ENCODE data around the gene SLC25A10.

The SLC25A10 gene

GRCh38 chr17:81710514-81711308 is 1.4 kb upstream of the SLC25A10 start:
- Histone ChIP-seq H3K4me3 (ENCODE audit: low read depth, low read length) (no peak overlapping the region), H3K4me1 (ENCODE audit: control insufficient read depth, insufficient read depth, low read length) (peaks cover 9% of the 10 kb centered on the region; the same call in 1 of the 2 replicates)
- CTCF ChIA-PET = interaction anchor here (1.2 kb wide), 1 partner anchor 35 kb away, joined by 3 read pairs; no protein-coding TSS in a partner anchor
- no peak for TF ChIP-seq ZNF701 (tag by site-specific recombination; IDR thresholded peaks at IDR 0.05)
- peak; percentile 77 for TF ChIP-seq ZBTB17 (tag by site-specific recombination; IDR thresholded peaks at IDR 0.05)
- peak; percentile 61 for TF ChIP-seq ZNF600 (tag by site-specific recombination; IDR thresholded peaks at IDR 0.05)
- no peak for TF ChIP-seq ZNF155 (tag by site-specific recombination; IDR thresholded peaks at IDR 0.05)
- TF ChIP-seq ZNF510 (tag by site-specific recombination; IDR thresholded peaks at IDR 0.05; ENCODE audit: insufficient replicate concordance) = no peak
- 0 out of 2 replicates have a peak, but pooled peaks have one; percentile 23 for TF ChIP-seq ZNF10 (tag by site-specific recombination; IDR thresholded peaks at IDR 0.05)
- no peak for TF ChIP-seq KLF10 (tag by site-specific recombination; IDR thresholded peaks at IDR 0.05)
- TF ChIP-seq ZIC2 (tag by site-specific recombination; IDR thresholded peaks at IDR 0.05) = peak; percentile 97
- TF ChIP-seq, protein P1, sequence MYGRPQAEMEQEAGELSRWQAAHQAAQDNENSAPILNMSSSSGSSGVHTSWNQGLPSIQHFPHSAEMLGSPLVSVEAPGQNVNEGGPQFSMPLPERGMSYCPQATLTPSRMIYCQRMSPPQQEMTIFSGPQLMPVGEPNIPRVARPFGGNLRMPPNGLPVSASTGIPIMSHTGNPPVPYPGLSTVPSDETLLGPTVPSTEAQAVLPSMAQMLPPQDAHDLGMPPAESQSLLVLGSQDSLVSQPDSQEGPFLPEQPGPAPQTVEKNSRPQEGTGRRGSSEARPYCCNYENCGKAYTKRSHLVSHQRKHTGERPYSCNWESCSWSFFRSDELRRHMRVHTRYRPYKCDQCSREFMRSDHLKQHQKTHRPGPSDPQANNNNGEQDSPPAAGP (tag by site-specific recombination; IDR thresholded peaks at IDR 0.05) = 0 out of 2 replicates have a peak, but pooled peaks have one; percentile 19
- TF ChIP-seq BCL11A (tag by site-specific recombination; IDR thresholded peaks at IDR 0.05; ENCODE audit: low read depth) = 0 out of 2 replicates have a peak, but pooled peaks have one; percentile 5
- TF ChIP-seq ZNF558 (tag by site-specific recombination; IDR thresholded peaks at IDR 0.05) = no peak
- TF ChIP-seq, protein P2, sequence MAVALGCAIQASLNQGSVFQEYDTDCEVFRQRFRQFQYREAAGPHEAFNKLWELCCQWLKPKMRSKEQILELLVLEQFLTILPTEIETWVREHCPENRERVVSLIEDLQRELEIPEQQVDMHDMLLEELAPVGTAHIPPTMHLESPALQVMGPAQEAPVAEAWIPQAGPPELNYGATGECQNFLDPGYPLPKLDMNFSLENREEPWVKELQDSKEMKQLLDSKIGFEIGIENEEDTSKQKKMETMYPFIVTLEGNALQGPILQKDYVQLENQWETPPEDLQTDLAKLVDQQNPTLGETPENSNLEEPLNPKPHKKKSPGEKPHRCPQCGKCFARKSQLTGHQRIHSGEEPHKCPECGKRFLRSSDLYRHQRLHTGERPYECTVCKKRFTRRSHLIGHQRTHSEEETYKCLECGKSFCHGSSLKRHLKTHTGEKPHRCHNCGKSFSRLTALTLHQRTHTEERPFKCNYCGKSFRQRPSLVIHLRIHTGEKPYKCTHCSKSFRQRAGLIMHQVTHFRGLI (tag by site-specific recombination; IDR thresholded peaks at IDR 0.05) = 0 out of 2 replicates have a peak, but pooled peaks have one; percentile 40
- TF ChIP-seq SP3 (tag by site-specific recombination; IDR thresholded peaks at IDR 0.05) = no peak
- TF ChIP-seq ZSCAN30 (tag by site-specific recombination; IDR thresholded peaks at IDR 0.05) = 0 out of 2 replicates have a peak, but pooled peaks have one; percentile 23
- no peak for TF ChIP-seq ZNF121 (tag by site-specific recombination; IDR thresholded peaks at IDR 0.05)
- TF ChIP-seq ZNF2 (tag by site-specific recombination; IDR thresholded peaks at IDR 0.05) = 0 out of 2 replicates have a peak, but pooled peaks have one; percentile 34
- peak; percentile 26; the same call in 1 of the 2 replicates for TF ChIP-seq ZNF629 (tag by site-specific recombination; IDR thresholded peaks at IDR 0.05)
- TF ChIP-seq ZNF585B (tag by site-specific recombination; IDR thresholded peaks at IDR 0.05) = no peak
- TF ChIP-seq SCRT2 (tag by site-specific recombination; IDR thresholded peaks at IDR 0.05) = peak; percentile 78
- TF ChIP-seq GLIS1 (tag by site-specific recombination; IDR thresholded peaks at IDR 0.05) = 0 out of 2 replicates have a peak, but pooled peaks have one; percentile 14
- TF ChIP-seq ZNF624 (tag by site-specific recombination; IDR thresholded peaks at IDR 0.05) = no peak
- no peak for TF ChIP-seq ZNF202 (tag by site-specific recombination; IDR thresholded peaks at IDR 0.05; ENCODE audit: borderline replicate concordance)
- TF ChIP-seq SCRT1 (tag by site-specific recombination; IDR thresholded peaks at IDR 0.05; ENCODE audit: borderline replicate concordance) = peak; percentile 63; the same call in 1 of the 2 replicates
- TF ChIP-seq ZBTB8A (tag by site-specific recombination; IDR thresholded peaks at IDR 0.05) = peak; percentile 48
- TF ChIP-seq IKZF3 (tag by site-specific recombination; IDR thresholded peaks at IDR 0.05) = peak; percentile 7; the same call in 1 of the 2 replicates
- TF ChIP-seq ATF2 (tag by site-specific recombination; IDR thresholded peaks at IDR 0.05; ENCODE audit: low read depth) = no peak
- TF ChIP-seq BCL6B (tag by site-specific recombination; IDR thresholded peaks at IDR 0.05) = no peak
- 0 out of 2 replicates have a peak, but pooled peaks have one; percentile 17 for TF ChIP-seq ZBTB11 (tag by site-specific recombination; conservative IDR thresholded peaks at IDR 0.05; ENCODE audit: low read depth)
- TF ChIP-seq ZNF677 (tag by site-specific recombination; IDR thresholded peaks at IDR 0.05) = no peak

More at GRCh38 chr17:81710514-81711308, 1.4 kb upstream of the SLC25A10 start:
- peaks cover 5 to 57% of the 10 kb centered on the region in 2 experiments; a peak in 2 of 3 replicates for H3K36me3 ChIP-seq (ENCODE audit: control insufficient read depth in 2 of 2, insufficient read depth in 1 of 2, low read length in 2 of 2)
- peak overlapping the region; percentile 87; the same call in 1 of the 2 replicates for H3K27ac ChIP-seq (ENCODE audit: extremely low read depth, low read depth, low read length)
- H3K9me3 ChIP-seq (ENCODE audit: control insufficient read depth, insufficient read depth, low read depth, low read length) = no peaks in the 10 kb centered on the region
- POLR2A ChIA-PET = interaction anchor here (0.6 to 6.4 kb wide), 10 partner anchors 8 to 473 kb away, joined by 3 to 55 read pairs (median 3); partner anchors contain the start of genes ARL16, HGS and MRPL12
